Lower lobe of right lung (tissue), 2 donors: ENCODE measurements around the gene DHRSX. TPM values are rescaled to one million over a fixed set of nuclear protein-coding genes. Genes with fewer than 3 reads are reported as not detected.
"Not testable (repeated sequence)": the region's sequence is repeated elsewhere in the genome, so short reads cannot be mapped to it uniquely, and the experiment has no call there.

ENCODE experiments used
- ATAC-seq, 2 donors: fragments of 200-7000 bp; cut with Tn5 transposase; one replicate each; pipeline ENCODE4 v1.9.1; 2020 to 2022; ENCODE audit warnings: mild to moderate bottlenecking in 2 of 2, moderate library complexity in 2 of 2
- DNase-seq: peaks from one replicate; pipeline ENCODE4 v3.0.0-alpha.2; 2020
- H3K27ac ChIP-seq: fragments of 200-600 bp; one replicate; pipeline ENCODE4 v1.8.0; 2022
- H3K27me3 ChIP-seq: fragments of 200-600 bp; one replicate; pipeline ENCODE4 v1.8.0; 2022; ENCODE audit warnings: low read depth
- H3K36me3 ChIP-seq: fragments of 200-600 bp; one replicate; pipeline ENCODE4 v1.8.0; 2022; ENCODE audit warnings: mild to moderate bottlenecking
- H3K4me1 ChIP-seq: fragments of 200-600 bp; one replicate; pipeline ENCODE4 v1.8.0; 2022
- H3K4me3 ChIP-seq: fragments of 200-600 bp; one replicate; pipeline ENCODE4 v1.8.0; 2022; ENCODE audit warnings: mild to moderate bottlenecking
- H3K9me3 ChIP-seq: fragments of 200-600 bp; one replicate; pipeline ENCODE4 v1.8.0; 2022
- CTCF ChIP-seq: fragments of 200-600 bp; IDR thresholded peaks from one replicate; pipeline ENCODE4 v1.8.0; 2022; ENCODE audit warnings: antibody characterized with exemption, mild to moderate bottlenecking
- intact Hi-C: fragments of 100-400 bp; cut with DNase I; formaldehyde crosslinking; loops from one replicate; pipeline ENCODE4 v1.11.0; 2022
- total RNA-seq: library from RNA; stranded (reverse); fragmentation: NEBNext Ultra II Directional; extraction: Animal tissue kit (Norgen Biotek cat#: 25700); gene quantifications from one replicate; pipeline ENCODE4 v1.2.1, GENCODE V29; 2021
- donor health status: DM: no; HTN: yes; CAD: no; lungs with severe emphysema.

DHRSX gene
- total RNA-seq, 1 donor from 2014 or later: 31.9 TPM

DNA sequence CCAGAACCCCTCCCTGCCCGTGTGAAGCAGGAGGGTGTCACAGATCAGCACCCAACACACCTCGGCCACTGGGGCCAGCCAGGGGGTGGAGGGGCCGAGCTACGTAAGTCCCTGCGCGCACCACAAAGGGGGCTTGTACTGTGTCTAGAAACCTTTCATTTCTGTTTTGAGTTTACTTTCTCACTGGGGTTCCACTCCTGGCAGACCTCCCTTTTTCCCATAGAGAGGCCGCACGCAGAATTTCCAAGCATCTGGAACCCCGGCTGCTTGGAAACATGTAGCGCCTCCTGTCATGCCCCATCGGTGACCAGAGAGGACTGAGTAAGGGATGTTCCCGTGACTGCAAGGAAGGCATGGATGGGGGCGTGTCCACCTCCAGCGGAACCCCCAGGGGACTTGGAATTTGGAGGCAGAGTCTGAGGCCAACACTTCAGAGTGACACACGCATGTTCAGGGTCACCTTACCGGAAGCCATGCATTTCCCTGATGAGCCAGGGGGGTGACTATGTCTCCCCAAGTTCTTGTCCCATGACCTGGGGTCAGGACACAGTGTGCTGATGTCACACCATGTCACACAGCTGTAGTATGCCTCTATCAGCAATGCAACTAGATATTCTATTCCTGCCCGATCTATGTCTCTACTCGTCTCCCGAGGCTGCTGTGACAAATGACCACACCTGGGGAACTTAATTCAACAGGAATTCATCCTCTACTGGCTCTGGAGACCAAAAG is 105.3 kb downstream of the DHRSX start:
- intact Hi-C loops: no loop called here
- ATAC-seq (peak in 1 of 2 donors; percentile 29), DNase-seq (no peak)
- Histone ChIP-seq H3K27ac (no peak overlapping the region), H3K27me3 (no peaks in the 10 kb centered on the region), H3K4me1 (no peaks in the 10 kb centered on the region), H3K4me3 (no peak overlapping the region), H3K9me3 (peaks cover 7% of the 10 kb centered on the region), H3K36me3 (no peaks in the 10 kb centered on the region)
- no peak for TF ChIP-seq CTCF

DNA sequence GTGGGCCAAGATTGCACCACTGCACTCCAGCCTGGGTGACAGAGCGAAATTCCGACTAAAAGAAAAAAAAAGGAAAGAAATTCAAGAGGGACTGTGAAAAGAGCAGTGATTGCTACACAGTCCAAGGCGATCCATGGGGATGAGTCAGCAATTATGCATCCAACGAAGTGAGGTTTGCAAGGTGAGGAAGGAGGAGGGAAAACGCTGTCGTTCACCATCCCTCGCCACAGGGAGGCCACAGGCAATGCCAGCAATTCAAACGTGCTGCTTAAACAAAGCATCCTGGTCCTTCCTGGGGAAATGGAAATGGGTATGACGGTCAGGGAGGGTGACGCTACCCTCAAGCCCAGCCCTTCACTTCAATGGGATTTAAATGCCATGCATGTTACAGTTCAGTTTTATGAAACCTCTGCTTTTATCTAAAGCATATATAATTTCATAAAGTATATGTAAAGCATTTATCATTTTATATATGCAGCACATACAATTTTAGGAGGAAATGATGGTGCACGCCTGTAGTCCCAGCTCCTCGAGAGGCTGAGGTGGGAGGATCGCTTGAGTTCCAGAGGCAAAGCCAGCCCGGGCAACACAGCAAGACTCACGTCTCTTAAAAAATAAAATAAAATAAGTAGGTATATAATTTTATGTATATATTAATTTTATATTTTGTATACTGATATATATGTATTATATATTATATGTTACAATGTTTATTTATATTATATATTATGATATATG is 108.7 kb downstream of the DHRSX start:
- DNase-seq: no peak
- no peaks in the 10 kb centered on the region for H3K27me3 ChIP-seq
- no peak for TF ChIP-seq CTCF

DNA sequence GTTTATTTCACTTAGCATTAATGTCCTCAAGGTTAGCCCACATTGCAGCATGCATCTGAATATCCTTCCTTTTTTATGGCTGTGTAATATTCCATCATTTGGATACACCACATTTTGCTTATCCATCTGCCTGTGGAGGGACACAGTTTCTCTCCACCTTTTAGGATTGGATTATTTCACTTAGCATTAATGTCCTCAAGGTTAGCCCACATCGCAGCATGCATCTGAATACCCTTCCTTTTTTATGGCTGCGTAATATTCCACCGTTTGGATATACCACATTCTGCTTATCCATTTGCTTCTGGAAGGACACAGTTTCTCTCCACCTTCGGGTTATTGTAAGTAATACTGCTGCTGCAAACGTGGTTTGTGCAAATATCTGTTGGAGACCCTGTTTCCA is 110.0 kb downstream of the DHRSX start:
- no peak for ATAC-seq
- intact Hi-C loops: no loop called here

More for the DNA sequence above, 108.7 kb downstream of the DHRSX start:
- ATAC-seq: no peak
- Histone ChIP-seq H3K36me3 (no peaks in the 10 kb centered on the region), H3K4me1 (no peaks in the 10 kb centered on the region), H3K9me3 (peaks cover 7% of the 10 kb centered on the region), H3K4me3 (no peak overlapping the region), H3K27ac (no peak overlapping the region)
- intact Hi-C loops: no loop called here

DNA sequence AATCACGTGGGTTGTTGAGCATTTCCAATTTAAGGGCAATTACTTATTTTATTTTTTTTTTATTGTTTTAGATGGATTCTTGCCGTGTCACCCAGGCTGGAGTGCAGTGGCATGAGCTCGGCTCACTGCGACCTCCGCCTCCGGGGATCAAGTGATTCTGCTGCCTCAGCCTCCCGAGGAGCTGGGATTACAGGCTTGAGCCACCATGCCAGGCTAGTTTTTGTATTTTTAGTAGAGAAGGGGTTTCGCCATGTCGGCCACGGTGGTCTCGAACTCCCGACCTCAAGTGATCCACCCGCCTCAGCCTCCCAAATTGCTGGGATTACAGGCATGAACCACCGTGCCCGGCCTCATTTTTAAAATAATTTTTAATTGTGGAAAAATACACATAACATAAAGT is 111.0 kb downstream of the DHRSX start:
- H3K27ac ChIP-seq, ATAC-seq, DNase-seq, intact Hi-C loops, H3K4me3 ChIP-seq, H3K4me1 ChIP-seq, H3K36me3 ChIP-seq, H3K27me3 ChIP-seq, H3K9me3 ChIP-seq: not testable (repeated sequence)

More for the DNA sequence above, 110.0 kb downstream of the DHRSX start:
- DNase-seq: no peak
- Histone ChIP-seq H3K27me3 (no peaks in the 10 kb centered on the region), H3K9me3 (peaks cover 7% of the 10 kb centered on the region), H3K4me3 (no peak overlapping the region), H3K4me1 (no peaks in the 10 kb centered on the region), H3K27ac (no peak overlapping the region), H3K36me3 (no peaks in the 10 kb centered on the region)
- no peak for TF ChIP-seq CTCF

- Histone ChIP-seq H3K27ac (no peak overlapping the region), H3K4me1 (no peaks in the 10 kb centered on the region), H3K9me3 (peaks cover 7% of the 10 kb centered on the region), H3K36me3 (no peaks in the 10 kb centered on the region), H3K27me3 (no peaks in the 10 kb centered on the region), H3K4me3 (no peak overlapping the region)
- intact Hi-C loops: no loop called here
- TF ChIP-seq CTCF: no peak
- no peak for DNase-seq
- ATAC-seq: no peak
Measured at GRCh38 chrX:2389324-2389723, 111.5 kb downstream of the DHRSX start.

- no peak for TF ChIP-seq CTCF
- no peak overlapping the region for H3K4me3 ChIP-seq
- intact Hi-C loops: no loop called here
- no peaks in the 10 kb centered on the region for H3K4me1 ChIP-seq
- no peaks in the 10 kb centered on the region for H3K27me3 ChIP-seq
- no peaks in the 10 kb centered on the region for H3K36me3 ChIP-seq
- ATAC-seq: no peak
- no peak overlapping the region for H3K27ac ChIP-seq
- H3K9me3 ChIP-seq: peaks cover 7% of the 10 kb centered on the region
- DNase-seq: no peak
Measured at GRCh38 chrX:2388669-2389068, 112.1 kb downstream of the DHRSX start.
